GM12878 (cell line): ENCODE data around the gene PLAAT5. TPM values are rescaled to one million over a fixed set of nuclear protein-coding genes. Genes with fewer than 3 reads are reported as not detected.
A peak's percentile ranks its signal among the peaks of the same experiment; 100 is the strongest.

Experiments
- BHLHE40 ChIP-seq, 2 experiments: fragments of 450-650 bp in 1 of 2; IDR thresholded peaks; 2 replicates each; pipeline ENCODE4 v1.6.1; 2011 to 2017; ENCODE audit warnings: low read depth in 2 of 2, borderline replicate concordance in 1 of 2, improper control_type of control experiment in 1 of 2, low read length in 1 of 2, mild to moderate bottlenecking in 1 of 2
- CBFB ChIP-seq: IDR thresholded peaks from 2 replicates; pipeline ENCODE4 v1.6.1; 2016; ENCODE audit warnings: antibody characterized with exemption, low read depth
- EED ChIP-seq: sonication (generic); IDR thresholded peaks from 2 replicates; pipeline ENCODE4 v1.6.1; 2016; ENCODE audit warnings: antibody characterized with exemption, low read depth
- ESRRA ChIP-seq: IDR thresholded peaks from 2 replicates; pipeline ENCODE4 v1.6.1; 2012; ENCODE audit warnings: mild to moderate bottlenecking, low read length, improper control_type of control experiment
- HDGF ChIP-seq: fragments of 450-650 bp; IDR thresholded peaks from 2 replicates; pipeline ENCODE4 v1.6.1; 2016; ENCODE audit warnings: antibody characterized with exemption
- JUNB ChIP-seq: IDR thresholded peaks from 2 replicates; pipeline ENCODE4 v1.6.1; 2016; ENCODE audit warnings: antibody characterized with exemption, mild to moderate bottlenecking
- KDM1A ChIP-seq: fragments of 200-600 bp; sonication (generic); IDR thresholded peaks from 2 replicates; pipeline ENCODE4 v1.6.1; 2016; ENCODE audit warnings: borderline replicate concordance
- MYB ChIP-seq: fragments of 150-350 bp; IDR thresholded peaks from 2 replicates; pipeline ENCODE4 v1.6.1; 2014; ENCODE audit warnings: mild to moderate bottlenecking, low read depth, low read length, borderline replicate concordance
- NFYB ChIP-seq: IDR thresholded peaks from 2 replicates; pipeline ENCODE4 v1.6.1; 2011; ENCODE audit warnings: low read depth, mild to moderate bottlenecking, low read length, improper control_type of control experiment, moderate library complexity; ENCODE audit not compliant: insufficient read depth
- RAD51 ChIP-seq: fragments of 450-650 bp; IDR thresholded peaks from 2 replicates; pipeline ENCODE4 v1.6.1; 2016; ENCODE audit warnings: moderate library complexity, mild to moderate bottlenecking, inconsistent platforms
- SIN3A ChIP-seq: IDR thresholded peaks from 2 replicates; pipeline ENCODE4 v1.6.1; 2012; ENCODE audit warnings: low read depth, low read length, improper control_type of control experiment
- SREBF2 ChIP-seq: IDR thresholded peaks from 2 replicates; pipeline ENCODE4 v1.6.1; 2012; ENCODE audit warnings: mild to moderate bottlenecking, low read length
- STAT1 ChIP-seq: fragments of 450-650 bp; conservative IDR thresholded peaks from 2 replicates; pipeline ENCODE4 v1.6.1; 2014; ENCODE audit warnings: antibody characterized with exemption, mild to moderate bottlenecking
- SUZ12 ChIP-seq: fragments of 200-600 bp; sonication (generic); IDR thresholded peaks from one replicate; pipeline ENCODE4 v1.6.1; 2018; ENCODE audit warnings: antibody characterized with exemption, mild to moderate bottlenecking; ENCODE audit not compliant: unreplicated experiment
- TCF12 ChIP-seq: IDR thresholded peaks from 2 replicates; pipeline ENCODE4 v1.6.1; 2011; ENCODE audit warnings: low read depth, mild to moderate bottlenecking, low read length
- ZNF217 ChIP-seq: fragments of 450-650 bp; IDR thresholded peaks from 2 replicates; pipeline ENCODE4 v1.6.1; 2017; ENCODE audit warnings: antibody characterized with exemption, mild to moderate bottlenecking
- polyA plus RNA-seq, 11 experiments: library from polyadenylated mRNA; depleted of rRNA in 4 of 11; unstranded in 6 of 11; stranded (reverse) in 5 of 11; fragments of >200 nt; fragmentation: Nextera tagmentation in 4 of 11; fragmentation: Illumina TruSeq in 1 of 11; extraction: Ambion mirVana in 4 of 11; extraction: Trizol in 1 of 11; gene quantifications; 1 replicate in 1 of 11; 2 replicates in 10 of 11; pipeline versions ENCODE4 v1.2.1 to v1.2.3, GENCODE V29; 2011 to 2016; ENCODE audit warnings: inconsistent platforms in 2 of 11, missing spikeins in 2 of 11, low read depth in 1 of 11
- total RNA-seq, 4 experiments: library from RNA; depleted of rRNA in 3 of 4; stranded (reverse); fragments of >200 nt in 3 of 4; fragmentation: Illumina TruSeq in 1 of 4; extraction: Trizol in 1 of 4; gene quantifications; 2 replicates each; pipeline versions ENCODE4 v1.2.1 to v1.2.3, GENCODE V29; 2013 to 2021
- TF ChIP-seq, protein P1 (sequence below): fragments of 450-650 bp; formaldehyde crosslinking; IDR thresholded peaks from 2 replicates; pipeline ENCODE4 v1.4.0; 2022; ENCODE audit warnings: mild to moderate bottlenecking, moderate library complexity
- TF ChIP-seq, protein P2 (sequence below): IDR thresholded peaks from 2 replicates; pipeline ENCODE4 v1.6.1; 2011; ENCODE audit warnings: borderline replicate concordance, low read depth, mild to moderate bottlenecking, moderate library complexity, low read length; ENCODE audit not compliant: insufficient read depth, poor library complexity, severe bottlenecking
- TF ChIP-seq, protein P3 (sequence below): IDR thresholded peaks from 2 replicates; pipeline ENCODE4 v1.6.1; 2012; ENCODE audit warnings: mild to moderate bottlenecking, low read depth, low read length
- TF ChIP-seq, protein P4 (sequence below): fragments of 450-650 bp; formaldehyde crosslinking; IDR thresholded peaks from 2 replicates; pipeline ENCODE4 v1.5.0; 2022; ENCODE audit warnings: mild to moderate bottlenecking, missing genetic modification characterization

Gene PLAAT5
- total and polyA plus RNA-seq, 10 of the 15 experiments (the other 5 are each of a cell fraction or from before 2014, with no cell fraction given), result not detected

DNA sequence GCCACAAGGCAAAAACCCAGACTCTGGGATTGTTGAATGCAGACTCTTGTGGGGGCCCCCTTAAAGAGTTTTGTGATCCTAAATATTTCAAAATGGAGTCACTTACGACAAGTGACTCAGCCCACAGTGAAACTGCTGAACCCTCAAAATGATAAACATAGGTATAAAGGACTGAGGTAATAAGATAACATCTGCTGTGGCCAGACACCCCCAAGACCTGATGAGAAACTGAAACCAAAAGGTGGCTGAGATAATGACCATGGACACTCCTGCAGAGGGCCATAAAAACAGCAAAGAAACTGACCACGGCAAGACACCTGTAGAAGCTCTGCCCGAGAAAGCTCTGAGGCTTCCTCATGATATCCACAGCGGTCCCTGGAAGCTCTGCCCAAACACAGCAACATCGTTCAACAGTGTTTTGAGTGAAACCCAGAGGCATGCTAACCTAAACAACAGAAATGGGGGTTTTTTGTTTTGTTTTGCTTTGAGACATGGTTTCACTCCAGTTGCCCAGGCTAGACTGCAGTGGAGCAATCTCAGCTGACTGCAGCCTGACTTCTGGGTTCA lies 44.0 kb upstream of the PLAAT5 start (continued):
- TF ChIP-seq CBFB (no peak; the same call in 1 of the 2 replicates), SIN3A (no peak), ZNF217 (no peak), ESRRA (no peak), BHLHE40 (IDR thresholded peaks at IDR 0.05; ENCODE audit: borderline replicate concordance in 1 of 2, low read depth in 2 of 2, low read length in 1 of 2) (0 out of 4 replicates have a peak, but pooled peaks have one; percentile 3 to 12), SREBF2 (no peak), EED (peak; percentile 44; the same call in 1 of the 2 replicates), TCF12 (peak; percentile 43; the same call in 1 of the 2 replicates), RAD51 (no peak), SUZ12 (no peak), MYB (no peak), JUNB (peak; percentile 45; the same call in 1 of the 2 replicates), KDM1A (no peak), STAT1 (no peak), HDGF (no peak), NFYB (no peak)
- TF ChIP-seq, protein P1, sequence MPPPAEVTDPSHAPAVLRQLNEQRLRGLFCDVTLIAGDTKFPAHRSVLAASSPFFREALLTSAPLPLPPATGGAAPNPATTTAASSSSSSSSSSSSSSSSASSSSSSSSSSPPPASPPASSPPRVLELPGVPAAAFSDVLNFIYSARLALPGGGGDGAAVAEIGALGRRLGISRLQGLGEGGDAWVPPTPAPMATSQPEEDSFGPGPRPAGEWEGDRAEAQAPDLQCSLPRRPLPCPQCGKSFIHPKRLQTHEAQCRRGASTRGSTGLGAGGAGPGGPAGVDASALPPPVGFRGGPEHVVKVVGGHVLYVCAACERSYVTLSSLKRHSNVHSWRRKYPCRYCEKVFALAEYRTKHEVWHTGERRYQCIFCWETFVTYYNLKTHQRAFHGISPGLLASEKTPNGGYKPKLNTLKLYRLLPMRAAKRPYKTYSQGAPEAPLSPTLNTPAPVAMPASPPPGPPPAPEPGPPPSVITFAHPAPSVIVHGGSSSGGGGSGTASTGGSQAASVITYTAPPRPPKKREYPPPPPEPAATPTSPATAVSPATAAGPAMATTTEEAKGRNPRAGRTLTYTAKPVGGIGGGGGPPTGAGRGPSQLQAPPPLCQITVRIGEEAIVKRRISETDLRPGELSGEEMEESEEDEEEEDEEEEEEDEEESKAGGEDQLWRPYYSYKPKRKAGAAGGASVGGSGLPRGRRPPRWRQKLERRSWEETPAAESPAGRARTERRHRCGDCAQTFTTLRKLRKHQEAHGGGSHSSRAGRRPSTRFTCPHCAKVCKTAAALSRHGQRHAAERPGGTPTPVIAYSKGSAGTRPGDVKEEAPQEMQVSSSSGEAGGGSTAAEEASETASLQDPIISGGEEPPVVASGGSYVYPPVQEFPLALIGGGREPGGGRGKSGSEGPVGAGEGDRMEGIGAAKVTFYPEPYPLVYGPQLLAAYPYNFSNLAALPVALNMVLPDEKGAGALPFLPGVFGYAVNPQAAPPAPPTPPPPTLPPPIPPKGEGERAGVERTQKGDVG (CRISPR knock-in tag), result peak; percentile 97
- TF ChIP-seq, protein P2, sequence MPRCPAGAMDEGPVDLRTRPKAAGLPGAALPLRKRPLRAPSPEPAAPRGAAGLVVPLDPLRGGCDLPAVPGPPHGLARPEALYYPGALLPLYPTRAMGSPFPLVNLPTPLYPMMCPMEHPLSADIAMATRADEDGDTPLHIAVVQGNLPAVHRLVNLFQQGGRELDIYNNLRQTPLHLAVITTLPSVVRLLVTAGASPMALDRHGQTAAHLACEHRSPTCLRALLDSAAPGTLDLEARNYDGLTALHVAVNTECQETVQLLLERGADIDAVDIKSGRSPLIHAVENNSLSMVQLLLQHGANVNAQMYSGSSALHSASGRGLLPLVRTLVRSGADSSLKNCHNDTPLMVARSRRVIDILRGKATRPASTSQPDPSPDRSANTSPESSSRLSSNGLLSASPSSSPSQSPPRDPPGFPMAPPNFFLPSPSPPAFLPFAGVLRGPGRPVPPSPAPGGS, result no peak
- TF ChIP-seq, protein P3, sequence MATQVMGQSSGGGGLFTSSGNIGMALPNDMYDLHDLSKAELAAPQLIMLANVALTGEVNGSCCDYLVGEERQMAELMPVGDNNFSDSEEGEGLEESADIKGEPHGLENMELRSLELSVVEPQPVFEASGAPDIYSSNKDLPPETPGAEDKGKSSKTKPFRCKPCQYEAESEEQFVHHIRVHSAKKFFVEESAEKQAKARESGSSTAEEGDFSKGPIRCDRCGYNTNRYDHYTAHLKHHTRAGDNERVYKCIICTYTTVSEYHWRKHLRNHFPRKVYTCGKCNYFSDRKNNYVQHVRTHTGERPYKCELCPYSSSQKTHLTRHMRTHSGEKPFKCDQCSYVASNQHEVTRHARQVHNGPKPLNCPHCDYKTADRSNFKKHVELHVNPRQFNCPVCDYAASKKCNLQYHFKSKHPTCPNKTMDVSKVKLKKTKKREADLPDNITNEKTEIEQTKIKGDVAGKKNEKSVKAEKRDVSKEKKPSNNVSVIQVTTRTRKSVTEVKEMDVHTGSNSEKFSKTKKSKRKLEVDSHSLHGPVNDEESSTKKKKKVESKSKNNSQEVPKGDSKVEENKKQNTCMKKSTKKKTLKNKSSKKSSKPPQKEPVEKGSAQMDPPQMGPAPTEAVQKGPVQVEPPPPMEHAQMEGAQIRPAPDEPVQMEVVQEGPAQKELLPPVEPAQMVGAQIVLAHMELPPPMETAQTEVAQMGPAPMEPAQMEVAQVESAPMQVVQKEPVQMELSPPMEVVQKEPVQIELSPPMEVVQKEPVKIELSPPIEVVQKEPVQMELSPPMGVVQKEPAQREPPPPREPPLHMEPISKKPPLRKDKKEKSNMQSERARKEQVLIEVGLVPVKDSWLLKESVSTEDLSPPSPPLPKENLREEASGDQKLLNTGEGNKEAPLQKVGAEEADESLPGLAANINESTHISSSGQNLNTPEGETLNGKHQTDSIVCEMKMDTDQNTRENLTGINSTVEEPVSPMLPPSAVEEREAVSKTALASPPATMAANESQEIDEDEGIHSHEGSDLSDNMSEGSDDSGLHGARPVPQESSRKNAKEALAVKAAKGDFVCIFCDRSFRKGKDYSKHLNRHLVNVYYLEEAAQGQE, result no peak
- TF ChIP-seq, protein P4, sequence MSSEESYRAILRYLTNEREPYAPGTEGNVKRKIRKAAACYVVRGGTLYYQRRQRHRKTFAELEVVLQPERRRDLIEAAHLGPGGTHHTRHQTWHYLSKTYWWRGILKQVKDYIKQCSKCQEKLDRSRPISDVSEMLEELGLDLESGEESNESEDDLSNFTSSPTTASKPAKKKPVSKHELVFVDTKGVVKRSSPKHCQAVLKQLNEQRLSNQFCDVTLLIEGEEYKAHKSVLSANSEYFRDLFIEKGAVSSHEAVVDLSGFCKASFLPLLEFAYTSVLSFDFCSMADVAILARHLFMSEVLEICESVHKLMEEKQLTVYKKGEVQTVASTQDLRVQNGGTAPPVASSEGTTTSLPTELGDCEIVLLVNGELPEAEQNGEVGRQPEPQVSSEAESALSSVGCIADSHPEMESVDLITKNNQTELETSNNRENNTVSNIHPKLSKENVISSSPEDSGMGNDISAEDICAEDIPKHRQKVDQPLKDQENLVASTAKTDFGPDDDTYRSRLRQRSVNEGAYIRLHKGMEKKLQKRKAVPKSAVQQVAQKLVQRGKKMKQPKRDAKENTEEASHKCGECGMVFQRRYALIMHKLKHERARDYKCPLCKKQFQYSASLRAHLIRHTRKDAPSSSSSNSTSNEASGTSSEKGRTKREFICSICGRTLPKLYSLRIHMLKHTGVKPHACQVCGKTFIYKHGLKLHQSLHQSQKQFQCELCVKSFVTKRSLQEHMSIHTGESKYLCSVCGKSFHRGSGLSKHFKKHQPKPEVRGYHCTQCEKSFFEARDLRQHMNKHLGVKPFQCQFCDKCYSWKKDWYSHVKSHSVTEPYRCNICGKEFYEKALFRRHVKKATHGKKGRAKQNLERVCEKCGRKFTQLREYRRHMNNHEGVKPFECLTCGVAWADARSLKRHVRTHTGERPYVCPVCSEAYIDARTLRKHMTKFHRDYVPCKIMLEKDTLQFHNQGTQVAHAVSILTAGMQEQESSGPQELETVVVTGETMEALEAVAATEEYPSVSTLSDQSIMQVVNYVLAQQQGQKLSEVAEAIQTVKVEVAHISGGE, result peak; percentile 46
